ENCODE results near the gene ACSM6.
A peak's percentile ranks its signal among the peaks of the same experiment; 100 is the strongest.

Gene ACSM6

GRCh38 chr10:95246582-95247051 lies 52.6 kb downstream of the ACSM6 start:
- peak; percentile 10 for DNase-seq

DNA sequence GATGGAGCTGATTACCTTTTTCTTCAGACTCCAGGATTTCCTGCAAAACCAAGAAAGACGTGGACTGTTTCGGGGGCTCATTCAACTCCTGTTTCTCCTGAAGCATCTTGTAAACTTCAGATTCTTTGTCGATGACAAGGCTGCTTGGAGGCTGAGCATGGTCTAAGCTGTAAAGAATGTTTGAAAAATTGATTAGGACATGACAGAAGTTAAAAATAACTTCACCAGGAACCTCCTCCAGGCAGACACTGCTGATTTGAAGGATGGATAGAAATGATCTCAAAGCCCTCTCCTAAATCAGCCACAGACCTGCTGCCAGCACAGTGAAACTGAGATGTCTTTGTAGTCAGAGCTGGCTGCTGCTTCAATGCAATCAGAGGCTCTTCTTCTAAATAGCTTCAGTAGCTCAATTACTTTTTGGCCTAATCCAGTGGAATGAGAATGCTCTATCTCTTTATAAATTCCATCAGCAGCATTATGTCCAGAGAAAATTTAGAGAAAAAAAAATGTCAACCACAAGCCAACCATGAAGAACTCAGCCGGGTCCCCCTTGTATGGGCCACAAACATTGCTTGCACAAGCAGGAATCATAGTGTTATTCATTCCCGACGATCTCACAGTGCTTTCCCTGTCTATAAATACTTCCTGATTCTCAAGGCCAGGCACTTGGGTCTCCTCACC lies 53.3 kb downstream of the ACSM6 start:
- DNase-seq, result no peak

DNA sequence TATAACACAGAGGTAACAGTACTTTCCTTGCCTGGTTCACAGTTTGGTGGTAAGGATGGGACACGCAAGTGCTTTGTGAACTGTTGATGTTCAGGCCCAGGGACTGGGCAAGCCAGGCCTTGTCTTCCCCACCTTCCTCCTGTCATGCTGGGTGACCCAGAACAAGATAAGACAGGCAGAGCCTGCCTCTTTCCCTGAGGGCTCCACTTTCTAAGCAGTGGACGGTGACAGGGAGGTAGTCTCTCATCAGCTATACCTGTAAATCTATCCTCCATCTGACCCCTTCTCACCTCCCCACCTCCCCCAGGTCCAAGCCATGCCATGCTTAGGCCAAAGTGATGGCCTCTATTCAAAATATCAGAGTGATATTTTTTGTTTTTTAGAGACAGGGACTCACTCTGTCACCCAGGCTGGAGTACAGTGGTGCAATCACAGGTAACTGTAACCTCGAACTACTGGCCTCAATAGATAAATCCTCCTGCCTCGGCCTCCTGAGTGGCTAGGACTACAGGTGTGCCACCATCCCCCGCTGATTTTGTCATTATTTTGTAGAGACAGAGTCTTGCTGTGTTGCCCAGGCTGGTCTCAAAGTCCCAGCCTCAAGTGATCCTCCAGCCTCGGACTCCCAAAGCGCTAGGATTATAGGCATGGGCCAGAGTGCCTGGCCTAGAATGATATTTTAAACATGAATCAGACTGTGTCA lies 54.0 kb downstream of the ACSM6 start:
- no peak for DNase-seq

- DNase-seq, result no peak
Measured at GRCh38 chr10:95248989-95249388, 55.0 kb downstream of the ACSM6 start.

DNA sequence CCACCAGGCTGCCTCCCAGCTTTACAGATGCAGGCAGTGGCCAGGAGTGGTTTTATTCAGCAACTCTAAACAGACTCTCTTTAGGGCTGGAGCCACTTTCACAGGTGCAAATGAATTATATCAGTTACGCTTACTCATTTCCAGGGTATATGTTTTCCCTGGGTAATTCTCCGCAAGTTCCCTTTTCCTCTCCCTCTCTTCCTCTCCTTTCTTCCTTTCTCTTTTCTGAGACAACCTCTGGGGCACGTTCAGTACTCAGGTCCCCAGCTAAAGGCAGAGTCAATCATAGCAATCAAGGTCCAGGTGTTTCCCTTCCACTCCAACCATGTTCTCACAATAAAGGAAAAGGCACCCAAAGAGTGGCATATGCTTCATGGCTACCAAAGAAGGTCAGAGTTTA lies 55.4 kb downstream of the ACSM6 start:
- no peak for DNase-seq

- DNase-seq, result no peak
Measured at GRCh38 chr10:95250856-95251255, 56.8 kb downstream of the ACSM6 start.

GRCh38 chr10:95253007-95253406 lies 59.0 kb downstream of the ACSM6 start:
- DNase-seq, result no peak

- DNase-seq, result no peak
Measured at GRCh38 chr10:95253686-95254085, 59.6 kb downstream of the ACSM6 start.

DNA sequence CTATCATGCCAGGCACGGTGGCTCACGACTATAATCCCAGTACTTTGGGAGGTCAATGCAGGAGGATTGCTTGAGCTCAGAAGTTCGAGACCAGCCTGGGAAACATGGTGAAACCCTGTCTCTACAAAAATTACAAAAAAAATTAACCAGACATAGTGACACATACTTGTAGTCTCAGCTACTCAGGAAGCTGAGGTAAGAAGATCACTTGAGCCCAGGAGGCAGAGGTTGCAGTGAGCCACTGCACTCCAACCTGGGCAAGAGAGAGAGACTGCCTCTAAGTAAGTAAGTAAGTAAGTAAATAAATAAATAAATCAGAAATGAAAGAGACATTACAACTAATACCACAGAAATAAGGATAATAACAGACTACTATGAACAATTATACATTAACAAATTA lies 60.6 kb downstream of the ACSM6 start:
- DNase-seq, result no peak

DNA sequence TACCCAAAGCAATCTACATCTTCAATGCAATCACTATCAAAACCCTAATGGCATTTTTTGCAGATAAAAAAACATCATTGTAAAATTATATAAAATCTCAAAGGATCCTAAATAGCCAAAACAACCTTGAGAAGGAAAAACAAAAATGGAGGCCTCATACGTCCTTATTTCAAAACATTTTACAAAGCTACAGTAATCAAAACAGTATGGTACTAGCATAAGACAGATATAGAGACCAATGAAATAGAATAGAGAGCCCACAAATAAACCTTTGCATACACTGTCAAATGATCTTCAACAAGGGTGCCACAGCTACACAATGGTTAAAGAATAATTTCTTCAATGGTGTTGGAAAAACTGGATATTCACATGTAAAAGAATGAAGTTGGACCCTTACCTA lies 62.2 kb downstream of the ACSM6 start:
- DNase-seq, result no peak

DNA sequence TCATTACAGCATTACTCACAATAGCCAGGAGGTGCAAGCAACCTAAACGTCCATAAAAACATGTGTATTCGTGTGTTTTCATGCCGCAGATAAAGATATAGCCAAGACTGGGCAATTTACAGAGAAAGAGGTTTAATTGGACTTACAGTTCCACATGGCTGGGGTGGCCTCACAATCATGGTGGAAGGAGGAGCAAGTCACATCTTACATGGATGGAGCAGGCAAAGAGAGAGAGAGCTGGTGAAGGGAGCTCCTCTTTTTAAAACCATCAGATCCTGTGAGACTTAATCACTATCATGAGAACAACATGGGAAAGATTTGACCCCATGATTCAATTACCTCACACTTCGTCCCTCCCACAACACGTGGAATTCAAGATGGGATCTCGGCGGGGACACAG lies 63.8 kb downstream of the ACSM6 start:
- no peak for DNase-seq

GRCh38 chr10:95260397-95260881 lies 66.4 kb downstream of the ACSM6 start:
- DNase-seq, result no peak

- DNase-seq, result no peak
Measured at GRCh38 chr10:95260909-95261552, 67.0 kb downstream of the ACSM6 start.

DNA sequence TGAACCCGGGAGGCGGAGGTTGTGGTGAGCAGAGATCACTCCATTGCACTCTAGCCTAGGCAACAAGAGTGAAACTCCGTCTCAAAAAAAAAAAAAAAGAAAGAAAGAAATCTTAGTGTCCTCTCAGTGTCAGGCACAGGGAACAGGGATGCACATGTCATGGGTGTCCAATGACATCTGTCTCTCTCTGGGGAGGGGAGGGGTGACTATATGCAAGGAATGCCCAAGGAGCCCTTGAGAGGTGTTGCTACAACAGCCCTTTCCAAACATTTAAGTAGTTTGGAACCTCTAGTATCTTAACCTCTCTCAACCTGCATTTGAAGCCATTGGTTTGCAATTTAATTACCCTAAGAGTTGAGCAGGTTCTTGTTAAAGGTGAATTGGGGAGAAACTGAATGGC lies 67.9 kb downstream of the ACSM6 start:
- no peak for DNase-seq

DNA sequence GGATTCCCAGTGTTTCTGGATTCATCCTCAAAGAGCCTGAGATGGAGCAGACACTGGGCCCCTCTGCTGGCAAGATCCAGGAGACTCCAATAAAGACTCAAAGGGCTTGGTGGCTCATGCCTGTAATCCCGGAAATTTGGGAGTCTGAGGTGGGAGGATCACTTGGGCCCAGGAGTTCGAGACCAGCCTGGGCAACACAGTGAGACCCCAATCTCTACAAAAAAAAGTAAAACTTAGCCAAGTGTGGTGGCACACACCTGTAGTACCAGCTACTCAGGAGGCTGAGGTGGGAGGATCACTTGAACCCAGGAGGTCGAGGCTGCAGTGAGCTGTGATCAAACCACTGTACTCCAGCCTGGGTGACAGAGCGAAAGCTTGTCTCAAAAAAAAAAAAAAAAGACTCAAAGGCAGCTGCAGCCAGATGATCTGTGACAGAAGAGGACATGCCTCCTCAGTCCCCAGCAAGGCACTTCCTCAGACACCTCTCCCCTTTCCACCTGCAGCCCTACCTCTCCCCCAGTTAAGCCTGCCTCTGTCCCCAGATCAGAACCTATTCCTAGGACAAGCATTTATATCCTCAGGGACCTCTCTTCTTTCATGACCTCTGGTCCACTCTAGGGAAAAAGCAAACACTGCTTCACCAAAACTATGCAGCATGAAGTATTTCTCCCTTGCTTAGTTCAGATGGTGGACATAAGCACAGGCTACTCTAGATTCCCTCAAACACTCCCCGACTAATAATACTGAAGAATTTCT lies 68.9 kb downstream of the ACSM6 start:
- DNase-seq, result no peak

DNA sequence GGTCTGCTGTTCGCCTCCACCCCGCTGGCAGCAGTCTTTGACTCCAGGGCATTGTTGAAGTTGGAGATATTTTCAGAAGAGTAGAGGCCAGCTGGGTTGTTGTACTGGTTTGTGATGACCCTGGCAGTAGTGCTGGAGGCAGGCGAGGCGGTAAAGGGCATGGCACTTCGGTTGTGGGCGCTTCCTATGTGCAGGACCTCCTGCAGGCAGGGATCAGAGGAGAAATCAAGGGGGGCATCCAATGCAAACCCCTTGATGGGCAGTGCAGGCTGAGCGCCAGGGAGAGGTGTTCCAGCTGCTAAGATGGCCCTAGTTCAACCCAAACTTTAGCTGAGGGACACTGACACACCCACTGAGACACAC lies 69.8 kb downstream of the ACSM6 start:
- DNase-seq, result no peak

GRCh38 chr10:95264227-95265051 lies 70.4 kb downstream of the ACSM6 start:
- no peak for DNase-seq

- DNase-seq, result no peak
Measured at GRCh38 chr10:95265572-95265971, 71.5 kb downstream of the ACSM6 start.

GRCh38 chr10:95266674-95267095 lies 72.6 kb downstream of the ACSM6 start:
- no peak for DNase-seq

GRCh38 chr10:95267251-95267650 lies 73.2 kb downstream of the ACSM6 start:
- no peak for DNase-seq

DNA sequence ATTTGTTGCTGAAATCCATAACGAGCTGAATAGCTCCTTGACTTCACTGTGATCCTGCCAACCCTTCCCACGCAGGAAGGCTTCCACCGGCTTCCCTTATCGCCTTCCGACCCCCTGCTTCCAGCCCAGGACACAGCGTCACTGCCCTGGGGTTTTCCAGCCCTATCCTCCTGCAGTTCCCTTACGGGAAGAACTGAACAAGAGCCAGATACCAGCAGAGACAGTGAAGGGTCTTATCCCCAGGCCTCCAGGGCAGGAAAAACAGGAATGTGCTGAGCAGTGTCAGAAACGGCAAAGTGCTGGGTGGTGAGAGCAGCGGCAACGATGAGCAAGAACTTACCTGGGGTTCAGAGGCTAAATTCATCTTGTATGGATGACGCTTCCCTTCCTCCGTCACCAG lies 74.4 kb downstream of the ACSM6 start:
- no peak for DNase-seq
